K562 treated with DMSO at 1 percent for 12 hours (cell line): ENCODE results near the gene HES4. TPM values are rescaled to one million over a fixed set of nuclear protein-coding genes. Genes with fewer than 3 reads are reported as not detected.

Experiments
- total RNA-seq: library from RNA; unstranded; fragments of 300-600 nt; gene quantifications from 2 replicates; pipeline ENCODE4 v1.2.3, GENCODE V29; 2022; ENCODE audit not compliant: insufficient read depth

The HES4 gene, protein sequence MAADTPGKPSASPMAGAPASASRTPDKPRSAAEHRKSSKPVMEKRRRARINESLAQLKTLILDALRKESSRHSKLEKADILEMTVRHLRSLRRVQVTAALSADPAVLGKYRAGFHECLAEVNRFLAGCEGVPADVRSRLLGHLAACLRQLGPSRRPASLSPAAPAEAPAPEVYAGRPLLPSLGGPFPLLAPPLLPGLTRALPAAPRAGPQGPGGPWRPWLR
- total RNA-seq = 20.6 and 29.0 TPM in 2 replicates

DNA sequence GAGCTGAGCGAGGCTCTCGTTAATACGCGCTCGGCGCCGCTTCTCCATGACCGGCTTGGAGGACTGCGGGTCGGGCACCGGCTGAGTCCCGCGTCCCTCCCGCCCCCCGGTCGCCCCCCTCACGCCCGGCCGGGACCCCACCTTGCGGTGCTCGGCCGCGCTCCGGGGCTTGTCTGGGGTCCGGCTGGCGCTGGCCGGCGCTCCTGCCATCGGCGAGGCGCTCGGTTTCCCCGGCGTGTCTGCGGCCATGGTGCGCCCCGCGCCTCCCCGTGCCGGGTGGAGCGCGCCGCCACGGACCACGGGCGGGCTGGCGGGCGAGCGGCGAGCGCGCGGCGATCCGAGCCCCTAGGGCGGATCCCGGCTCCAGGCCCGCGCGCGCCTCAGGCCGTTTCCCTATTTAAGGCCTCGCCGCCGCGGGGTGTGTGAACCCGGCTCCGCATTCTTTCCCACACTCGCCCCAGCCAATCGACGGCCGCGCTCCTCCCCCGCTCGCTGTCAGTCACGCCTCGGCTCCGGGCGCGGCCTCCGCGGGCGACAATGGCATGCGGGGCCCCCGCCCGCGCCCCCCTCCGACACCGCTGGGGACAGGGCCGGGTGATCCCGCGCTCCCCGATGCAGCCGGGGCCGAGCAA, at the start of gene HES4:
TSS of gene HES4 (minus strand) at position 373 of the 632 bp plus-strand sequence. CDS start at position 249, 124 bp downstream.

DNA sequence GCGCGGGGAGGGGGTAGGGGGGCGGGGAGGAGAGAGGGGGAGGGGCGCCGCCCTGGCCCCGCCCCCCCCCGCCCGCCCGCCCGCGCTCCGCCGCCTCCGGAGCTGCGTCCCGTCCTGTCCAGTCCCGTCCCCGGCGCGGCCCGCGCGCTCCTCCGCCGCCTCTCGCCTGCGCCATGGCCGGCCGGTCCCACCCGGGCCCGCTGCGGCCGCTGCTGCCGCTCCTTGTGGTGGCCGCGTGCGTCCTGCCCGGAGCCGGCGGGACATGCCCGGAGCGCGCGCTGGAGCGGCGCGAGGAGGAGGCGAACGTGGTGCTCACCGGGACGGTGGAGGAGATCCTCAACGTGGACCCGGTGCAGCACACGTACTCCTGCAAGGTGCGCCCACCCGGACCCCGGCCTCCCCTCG, 20.1 kb upstream of the HES4 start, which contains the start of gene AGRN:
TSS of gene AGRN (plus strand) at position 121 of the 405 bp plus-strand sequence. CDS start at position 174, 53 bp downstream.

DNA sequence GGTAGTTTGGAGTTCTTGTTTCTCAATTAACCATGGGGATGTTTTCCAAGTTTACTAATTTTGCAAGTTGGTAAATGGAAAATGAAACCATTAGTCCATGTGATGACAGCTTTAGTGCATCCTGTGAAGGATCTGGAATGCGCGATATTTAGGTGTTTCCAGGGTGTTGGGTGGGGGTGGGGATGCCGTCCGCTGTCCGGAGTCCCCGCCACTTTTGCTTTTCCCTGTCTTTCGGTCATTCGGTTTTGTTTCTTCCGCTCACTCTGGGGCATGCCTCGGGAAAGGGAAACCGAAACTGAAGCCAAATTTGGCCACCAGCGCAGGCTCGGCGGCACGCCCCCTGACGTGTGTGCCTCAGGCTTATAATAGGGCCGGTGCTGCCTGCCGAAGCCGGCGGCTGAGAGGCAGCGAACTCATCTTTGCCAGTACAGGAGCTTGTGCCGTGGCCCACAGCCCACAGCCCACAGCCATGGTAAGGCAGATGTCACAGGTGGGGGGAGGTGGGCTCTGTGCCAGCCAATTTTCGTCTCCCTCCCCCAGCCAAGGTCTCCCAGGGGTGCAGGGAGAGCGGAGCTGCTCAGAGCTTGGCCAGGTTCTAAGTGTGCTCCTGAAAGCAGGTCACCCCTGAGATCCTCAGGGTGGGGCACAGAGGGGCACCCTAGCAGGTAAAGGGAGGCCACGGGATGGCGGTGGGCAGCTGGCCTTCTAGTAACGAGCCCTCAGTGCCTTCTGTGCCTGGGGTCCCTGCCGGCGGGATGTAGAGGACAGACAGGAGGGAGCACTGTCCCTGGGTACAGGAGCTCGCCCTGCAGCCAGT, 13.4 kb upstream of the HES4 start, which contains the start of gene ISG15:
TSS of gene ISG15 (plus strand) at position 393 of the 817 bp plus-strand sequence. CDS start at position 470, 77 bp downstream.

DNA sequence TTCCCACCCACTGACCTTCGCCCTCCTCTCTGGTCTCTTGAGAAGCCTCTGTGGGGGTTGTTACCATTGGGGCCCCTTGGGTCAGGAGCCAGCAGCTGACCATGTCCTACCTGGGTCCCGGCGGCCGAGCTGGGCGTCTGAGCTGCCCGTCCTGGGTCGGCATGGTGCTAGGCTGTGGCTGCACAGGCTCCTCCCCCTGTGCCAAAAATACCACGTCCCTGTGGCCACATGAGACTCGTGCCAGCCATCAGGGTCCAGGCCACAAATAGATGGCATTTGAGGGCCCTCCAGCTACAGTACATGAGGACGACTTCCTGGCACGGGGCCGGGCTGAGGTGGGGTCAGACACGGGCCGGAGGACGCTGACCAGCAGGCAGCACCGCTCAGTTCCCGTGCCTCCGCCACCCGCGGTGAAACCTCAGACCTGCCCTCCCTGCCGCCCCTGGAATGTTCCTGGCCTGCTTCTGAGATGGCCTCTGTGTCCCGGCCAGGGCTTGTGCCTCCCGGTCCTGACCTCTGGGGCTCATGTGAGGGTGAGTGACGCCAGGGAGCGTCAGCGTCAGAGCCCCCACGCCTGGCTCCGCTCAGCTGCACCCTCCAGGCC, 17.8 kb downstream of the HES4 start, which contains the start of gene PERM1:
TSS of gene PERM1 (minus strand) at position 139 of the 604 bp plus-strand sequence. CDS start 1,064 bp downstream, outside the sequence.

DNA sequence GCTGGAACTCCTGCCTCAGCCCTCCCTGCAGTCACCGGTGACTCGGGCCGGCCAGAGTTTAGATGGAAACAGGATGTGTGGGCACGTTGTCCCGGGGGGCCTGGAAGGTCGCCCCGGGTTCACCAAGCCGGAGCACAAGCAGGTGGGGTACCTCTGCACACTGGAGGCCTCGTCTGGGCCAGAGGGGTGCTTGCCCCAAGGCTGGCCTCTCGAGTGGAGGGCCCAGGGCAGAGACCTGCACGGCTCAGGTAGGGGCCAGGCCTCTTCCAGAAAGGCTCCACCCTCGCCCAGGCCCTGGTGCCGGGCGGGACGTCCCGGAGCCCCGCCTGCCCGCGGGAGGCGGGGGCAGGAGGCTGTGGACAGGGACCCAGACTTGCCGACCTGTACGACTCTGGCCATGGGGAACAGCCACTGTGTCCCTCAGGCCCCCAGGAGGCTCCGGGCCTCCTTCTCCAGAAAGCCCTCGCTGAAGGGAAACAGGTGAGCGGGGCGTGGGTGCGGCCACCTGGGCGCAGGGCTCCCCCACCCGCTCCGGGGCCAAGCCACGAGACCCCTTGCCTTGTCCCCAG, 33.7 kb downstream of the HES4 start, which contains the start of gene PLEKHN1:
TSS of gene PLEKHN1 (plus strand) at position 348 of the 569 bp plus-strand sequence. CDS start at position 398, 50 bp downstream.

DNA sequence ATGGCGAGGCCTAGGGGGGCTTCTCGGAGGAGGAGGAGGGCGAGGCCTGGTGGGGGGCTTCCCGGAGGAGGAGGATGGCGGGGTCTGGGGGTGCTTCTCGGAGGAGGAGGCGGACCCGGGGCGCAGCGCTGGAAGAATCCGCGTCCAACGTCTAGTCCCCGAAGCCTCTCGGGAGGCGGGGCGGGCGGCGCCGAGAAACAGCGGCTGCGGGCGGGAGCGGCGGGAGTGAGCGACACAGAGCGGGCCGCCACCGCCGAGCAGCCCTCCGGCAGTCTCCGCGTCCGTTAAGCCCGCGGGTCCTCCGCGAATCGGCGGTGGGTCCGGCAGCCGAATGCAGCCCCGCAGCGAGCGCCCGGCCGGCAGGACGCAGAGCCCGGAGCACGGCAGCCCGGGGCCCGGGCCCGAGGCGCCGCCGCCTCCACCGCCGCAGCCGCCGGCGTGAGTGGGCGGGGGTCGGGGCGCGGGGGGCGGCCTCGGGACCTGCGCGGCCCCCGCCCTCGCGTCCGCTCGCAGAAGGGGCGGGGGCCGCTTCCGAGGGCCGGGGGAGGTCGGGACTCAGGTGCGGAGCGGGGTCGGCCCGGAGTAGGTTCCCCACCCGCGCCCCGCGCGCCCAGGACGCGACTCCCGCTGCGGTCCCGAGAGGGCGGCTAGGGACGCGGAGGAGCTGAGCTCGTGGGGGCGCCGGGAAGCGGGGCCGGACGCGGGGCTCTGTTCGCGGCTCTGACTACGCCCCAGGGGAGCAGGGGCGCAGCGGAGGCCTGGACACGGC, 39.4 kb downstream of the HES4 start, which contains the start of gene KLHL17:
TSS of gene KLHL17 (plus strand) at position 222 of the 769 bp plus-strand sequence. CDS start at position 332, 110 bp downstream.

DNA sequence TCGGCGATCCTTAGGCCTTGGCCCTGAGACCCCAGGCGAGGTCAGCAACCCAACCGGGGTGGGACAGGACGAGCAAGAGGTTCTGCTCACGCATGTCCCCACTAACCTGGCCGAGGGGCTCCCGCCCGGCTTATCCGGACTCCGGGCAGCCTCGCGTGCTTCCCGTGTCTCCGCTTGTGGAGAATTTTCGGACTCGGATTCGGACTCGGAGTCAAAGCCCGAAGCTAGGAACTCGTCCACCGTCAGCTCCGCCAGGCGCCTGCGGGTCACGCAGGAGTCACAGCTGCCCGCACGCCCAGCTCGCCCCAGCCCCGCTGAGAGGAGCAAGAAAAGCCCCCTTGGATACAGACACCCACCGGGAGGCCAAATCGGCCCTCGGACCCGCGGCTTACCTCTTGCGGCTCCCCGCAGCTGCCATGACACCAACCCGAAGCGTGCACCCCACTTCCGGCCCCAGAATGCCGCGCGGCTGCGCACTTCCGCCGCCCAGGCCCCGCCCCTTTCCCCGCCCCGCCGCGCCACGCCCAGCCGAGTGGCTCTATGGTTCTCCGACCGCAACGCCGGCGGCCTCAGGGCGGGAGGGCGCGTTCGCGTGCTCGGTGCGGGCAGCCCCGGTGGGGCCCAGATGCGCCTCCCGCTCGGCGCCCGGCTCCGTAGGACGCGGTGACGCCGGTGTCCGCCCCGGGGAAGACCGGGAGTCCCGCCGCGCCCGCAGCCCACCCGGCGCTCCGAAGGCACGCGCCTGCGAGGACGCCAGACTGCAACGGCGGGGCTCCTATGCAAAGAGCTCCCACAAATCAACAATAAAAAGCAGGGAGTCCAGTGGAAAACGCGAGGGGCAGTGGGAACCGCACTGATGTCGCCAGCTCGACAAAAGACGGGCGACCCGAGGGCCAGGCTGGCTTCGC, 40.8 kb downstream of the HES4 start, which contains the start of gene NOC2L:
TSS of gene NOC2L (minus strand) at position 434 of the 908 bp plus-strand sequence. CDS start at position 418, 16 bp downstream.

Other genes starting within 250 kb of the HES4 start
- gene SAMD11, start 76.2 kb downstream of the HES4 start, total RNA-seq = 11.5 and 17.7 TPM in 2 replicates
- 118 and 136 TPM in 2 replicates for gene NOC2L, start 40.8 kb downstream of the HES4 start, total RNA-seq
- 10.6 and 14.5 TPM in 2 replicates for gene KLHL17, start 39.5 kb downstream of the HES4 start, total RNA-seq
- 0.34 and 0.36 TPM in 2 replicates for gene PLEKHN1, start 33.6 kb downstream of the HES4 start, total RNA-seq
- not detected in 2 replicates for gene PERM1, start 18.0 kb downstream of the HES4 start, total RNA-seq
- 83.6 and 158 TPM in 2 replicates for gene ISG15, start 13.4 kb upstream of the HES4 start, total RNA-seq
- 34.6 and 62.3 TPM in 2 replicates for gene AGRN, start 20.0 kb upstream of the HES4 start, total RNA-seq
- gene RNF223, start 74.2 kb upstream of the HES4 start, total RNA-seq = not detected in 2 replicates
- gene C1orf159, start 116.0 kb upstream of the HES4 start, total RNA-seq = 18.6 and 20.1 TPM in 2 replicates
- not detected in 2 replicates for gene TTLL10, start 173.8 kb upstream of the HES4 start, total RNA-seq
- gene TNFRSF18, start 206.5 kb upstream of the HES4 start, total RNA-seq = not detected in 2 replicates
- gene TNFRSF4, start 214.1 kb upstream of the HES4 start, total RNA-seq = not detected in 2 replicates
- 225 and 241 TPM in 2 replicates for gene SDF4, start 231.9 kb upstream of the HES4 start, total RNA-seq
- 10.9 and 12.4 TPM in 2 replicates for gene B3GALT6, start 232.1 kb upstream of the HES4 start, total RNA-seq
- gene C1QTNF12, start 246.6 kb upstream of the HES4 start, total RNA-seq = 1.5 TPM in 1 of 2 replicates, not detected in the other